Naive thymus-derived CD4-positive, alpha-beta T cell (primary cell): ENCODE measurements around the gene MTMR2. TPM values are rescaled to one million over a fixed set of nuclear protein-coding genes. Genes with fewer than 3 reads are reported as not detected.
"Not testable (repeated sequence)": the region's sequence is repeated elsewhere in the genome, so short reads cannot be mapped to it uniquely, and the experiment has no call there.

Experiments
- ATAC-seq: fragments of 150-1000 bp; cut with Tn5 transposase; 2 replicates; pipeline ENCODE4 v1.10.0; 2021; ENCODE audit warnings: mild to moderate bottlenecking, moderate library complexity
- CTCF ChIA-PET: fragments of 350-600 bp; sonication (Branson Sonifier 250); formaldehyde crosslinking; loops from one replicate; lab custom pipeline; 2021; ENCODE audit warnings: antibody characterized with exemption; lab: Charles Lee
- POLR2A ChIA-PET: fragments of 350-600 bp; sonication (Branson Sonifier 250); formaldehyde crosslinking; loops from one replicate; lab custom pipeline; 2021; ENCODE audit warnings: antibody characterized with exemption, inconsistent platforms; lab: Charles Lee
- DNase-seq, 9 donors: peaks; one replicate each; pipeline versions ENCODE4 v3.0.0 to v3.0.0-alpha.2; 2020 to 2022; ENCODE audit warnings: mixed read lengths in 1 of 9
- H3K27ac ChIP-seq: one replicate; pipeline ENCODE4 v1.7.0; 2013; ENCODE audit warnings: mild to moderate bottlenecking, low read depth, low read length, moderate library complexity
- H3K27me3 ChIP-seq, 2 donors: one replicate each; pipeline ENCODE4 v1.7.0; 2013; ENCODE audit warnings: low read length in 2 of 2, mild to moderate bottlenecking in 2 of 2, moderate library complexity in 2 of 2; ENCODE audit not compliant: control insufficient read depth in 2 of 2, insufficient read depth in 2 of 2
- H3K36me3 ChIP-seq, 3 experiments: 1 replicate in 2 of 3; 2 replicates in 1 of 3; pipeline ENCODE4 v1.7.0; 2013; ENCODE audit warnings: low read length in 3 of 3, mild to moderate bottlenecking in 3 of 3, moderate library complexity in 1 of 3; ENCODE audit not compliant: insufficient read depth in 3 of 3, control insufficient read depth in 2 of 3
- H3K4me1 ChIP-seq, 2 donors: one replicate each; pipeline ENCODE4 v1.7.0; 2013; ENCODE audit warnings: low read length in 2 of 2, mild to moderate bottlenecking in 2 of 2, moderate library complexity in 1 of 2; ENCODE audit not compliant: control insufficient read depth in 2 of 2, insufficient read depth in 2 of 2
- H3K4me3 ChIP-seq: 2 replicates; pipeline ENCODE4 v1.7.0; 2013; ENCODE audit warnings: mild to moderate bottlenecking, low read length
- H3K9me3 ChIP-seq, 3 experiments: 1 replicate in 2 of 3; 2 replicates in 1 of 3; pipeline ENCODE4 v1.7.0; 2013; ENCODE audit warnings: low read length in 3 of 3; ENCODE audit not compliant: control insufficient read depth in 2 of 3
- H3K27ac Mint-ChIP-seq, 9 donors: one replicate each; pipeline ENCODE4 v1.8.0; 2020 to 2022; ENCODE audit warnings: mixed read lengths in 9 of 9, mild to moderate bottlenecking in 8 of 9, moderate library complexity in 5 of 9, inconsistent platforms in 2 of 9
- H3K27me3 Mint-ChIP-seq, 5 donors: one replicate each; pipeline ENCODE4 v1.8.0; 2021 to 2022; ENCODE audit warnings: mixed read lengths in 5 of 5, mild to moderate bottlenecking in 1 of 5
- H3K36me3 Mint-ChIP-seq, 5 donors: one replicate each; pipeline ENCODE4 v1.8.0; 2020 to 2022; ENCODE audit warnings: mixed read lengths in 5 of 5, mild to moderate bottlenecking in 3 of 5, inconsistent platforms in 1 of 5
- H3K4me1 Mint-ChIP-seq, 7 donors: one replicate each; pipeline ENCODE4 v1.8.0; 2020 to 2022; ENCODE audit warnings: mixed read lengths in 7 of 7, mild to moderate bottlenecking in 3 of 7, inconsistent platforms in 1 of 7
- H3K4me3 Mint-ChIP-seq, 10 donors: one replicate each; pipeline ENCODE4 v1.8.0; 2020 to 2022; ENCODE audit warnings: mild to moderate bottlenecking in 10 of 10, mixed read lengths in 10 of 10, moderate library complexity in 6 of 10, inconsistent platforms in 2 of 10
- H3K9me3 Mint-ChIP-seq, 11 donors: one replicate each; pipeline ENCODE4 v1.8.0; 2020 to 2022; ENCODE audit warnings: mixed read lengths in 11 of 11, mild to moderate bottlenecking in 4 of 11, inconsistent platforms in 1 of 11, moderate library complexity in 1 of 11
- intact Hi-C, 2 donors: fragments of 100-400 bp; cut with micrococcal nuclease; formaldehyde crosslinking; loops; one replicate each; pipeline ENCODE4 v1.15.1; 2023
- polyA plus RNA-seq, 2 donors: library from polyadenylated mRNA; unstranded; fragments of 300-500 nt; fragmentation: Illumina TruSeq; gene quantifications; one replicate each; pipeline ENCODE4 v1.2.3, GENCODE V29; 2021
- total RNA-seq, 6 experiments: library from RNA in 5 of 6; stranded (reverse) in 5 of 6; gene quantifications; 1 replicate in 5 of 6; 2 replicates in 1 of 6; pipeline ENCODE4 v1.2.3 and lab custom pipeline; 2021 to 2026

Gene MTMR2
- total and polyA plus RNA-seq, 7 experiments from 2014 or later = 5.9 to 20.8 (median 9.3) TPM

DNA sequence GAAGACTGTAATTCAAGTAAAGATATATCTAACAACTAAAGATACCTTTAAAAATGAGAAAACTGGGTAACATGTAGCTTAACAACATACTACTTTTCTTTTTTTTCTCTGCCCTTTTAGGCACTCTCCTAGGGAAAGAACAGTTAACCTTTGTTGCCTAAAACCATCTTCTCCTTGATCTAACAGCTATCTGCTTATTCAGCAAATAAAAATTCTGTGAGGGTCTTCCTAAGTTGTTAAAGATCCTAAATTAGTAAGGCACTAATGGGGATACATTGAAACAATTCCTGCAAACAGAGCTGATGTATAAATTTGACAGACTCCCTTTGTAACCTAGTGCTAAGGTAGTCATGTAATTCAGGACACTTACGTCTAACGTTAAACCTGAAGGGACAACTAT is 39.1 kb downstream of the MTMR2 start:
- Histone ChIP-seq H3K27ac (no peak overlapping the region), H3K4me1 (no peaks in the 10 kb centered on the region), H3K27me3 (no peaks in the 10 kb centered on the region), H3K9me3 (no peaks in the 10 kb centered on the region), H3K4me3 (no peak overlapping the region), H3K36me3 (no peaks in the 10 kb centered on the region)
- H3K4me1 Mint-ChIP-seq = peaks cover 0 to 6% (median 4%) of the 10 kb centered on the region in 7 donors
- DNase-seq (no peak), ATAC-seq (no peak)
- no peaks in the 10 kb centered on the region for H3K27me3 Mint-ChIP-seq
- intact Hi-C loops = no loop called here
- no peak overlapping the region for H3K27ac Mint-ChIP-seq
- H3K9me3 Mint-ChIP-seq = no peaks in the 10 kb centered on the region
- CTCF ChIA-PET = no interaction called here
- H3K4me3 Mint-ChIP-seq = no peak overlapping the region
- peaks cover 0 to 34% (median 8%) of the 10 kb centered on the region in 5 donors for H3K36me3 Mint-ChIP-seq
- POLR2A ChIA-PET = no interaction called here

GRCh38 chr11:95884376-95884775 is 39.5 kb downstream of the MTMR2 start:
- H3K36me3 Mint-ChIP-seq = peaks cover 0 to 37% (median 8%) of the 10 kb centered on the region in 5 donors
- no peak overlapping the region for H3K27ac Mint-ChIP-seq
- H3K9me3 ChIP-seq = no peaks in the 10 kb centered on the region
- H3K36me3 ChIP-seq = no peaks in the 10 kb centered on the region
- H3K27me3 Mint-ChIP-seq = no peaks in the 10 kb centered on the region
- H3K4me3 ChIP-seq = no peak overlapping the region
- intact Hi-C loops = no loop called here
- peaks cover 0 to 6% (median 5%) of the 10 kb centered on the region in 7 donors for H3K4me1 Mint-ChIP-seq
- no peak for DNase-seq
- CTCF ChIA-PET = no interaction called here
- POLR2A ChIA-PET = interaction anchor here (0.6 kb wide), 1 partner anchor 502 kb away, joined by 3 read pairs; no protein-coding TSS in a partner anchor
- no peak overlapping the region for H3K4me3 Mint-ChIP-seq
- no peak overlapping the region for H3K27ac ChIP-seq
- H3K27me3 ChIP-seq = no peaks in the 10 kb centered on the region
- no peak for ATAC-seq
- H3K9me3 Mint-ChIP-seq = no peaks in the 10 kb centered on the region
- no peaks in the 10 kb centered on the region for H3K4me1 ChIP-seq

DNA sequence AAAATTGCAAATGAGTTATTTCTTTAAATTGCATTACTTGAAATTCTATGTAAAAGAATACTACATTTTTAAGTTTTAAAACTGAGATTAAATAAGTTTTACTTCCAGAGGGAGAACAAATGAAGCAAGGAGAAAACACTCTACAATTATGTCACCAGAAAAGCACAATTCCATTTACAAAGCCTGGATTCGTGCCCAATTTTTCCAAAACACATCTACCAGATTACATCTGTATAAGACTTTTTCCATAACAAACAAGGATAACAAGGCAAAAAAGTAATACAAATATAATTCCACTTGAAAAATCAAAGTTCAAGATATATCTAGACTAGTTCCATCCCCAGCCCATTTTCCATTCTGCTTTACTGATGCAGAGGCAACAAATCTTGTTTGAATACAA is 40.5 kb downstream of the MTMR2 start:
- intact Hi-C loops = no loop called here
- ATAC-seq = no peak
- no peak for DNase-seq
- no peaks in the 10 kb centered on the region for H3K9me3 ChIP-seq
- Mint-ChIP-seq H3K27ac (no peak overlapping the region), H3K27me3 (no peaks in the 10 kb centered on the region), H3K36me3 (peaks cover 0 to 40% (median 12%) of the 10 kb centered on the region in 5 donors), H3K4me3 (no peak overlapping the region), H3K4me1 (peaks cover 0 to 2% (median 0%) of the 10 kb centered on the region in 7 donors), H3K9me3 (no peaks in the 10 kb centered on the region)
- ChIA-PET POLR2A (interaction anchor here (0.5 kb wide), 1 partner anchor 381 kb away, joined by 3 read pairs; no protein-coding TSS in a partner anchor), CTCF (no interaction called here)
- H3K4me1 ChIP-seq = no peaks in the 10 kb centered on the region
- no peak overlapping the region for H3K27ac ChIP-seq
- H3K4me3 ChIP-seq = no peak overlapping the region
- no peaks in the 10 kb centered on the region for H3K36me3 ChIP-seq
- H3K27me3 ChIP-seq = no peaks in the 10 kb centered on the region

- peaks cover 0 to 3% (median 0%) of the 10 kb centered on the region in 7 donors for H3K4me1 Mint-ChIP-seq
- no peak overlapping the region for H3K4me3 Mint-ChIP-seq
- peaks cover 7 to 27% (median 26%) of the 10 kb centered on the region in 5 donors for H3K36me3 Mint-ChIP-seq
- Histone ChIP-seq H3K27me3 (no peaks in the 10 kb centered on the region), H3K27ac (no peak overlapping the region), H3K4me3 (no peak overlapping the region), H3K36me3 (no peaks in the 10 kb centered on the region), H3K9me3 (no peaks in the 10 kb centered on the region), H3K4me1 (no peaks in the 10 kb centered on the region)
- H3K27me3 Mint-ChIP-seq = no peaks in the 10 kb centered on the region
- intact Hi-C loops = no loop called here
- ATAC-seq (no peak), DNase-seq (no peak)
- ChIA-PET CTCF (no interaction called here), POLR2A (no interaction called here)
- H3K9me3 Mint-ChIP-seq = peaks cover 0 to 6% (median 3%) of the 10 kb centered on the region in 11 donors
- no peak overlapping the region for H3K27ac Mint-ChIP-seq
These were observed 46.6 kb downstream of the MTMR2 start for GRCh38 chr11:95877291-95877690.

- H3K9me3 Mint-ChIP-seq, POLR2A ChIA-PET, CTCF ChIA-PET, DNase-seq, H3K4me3 Mint-ChIP-seq, H3K4me3 ChIP-seq, H3K36me3 ChIP-seq, intact Hi-C loops, ATAC-seq, H3K9me3 ChIP-seq, H3K27ac ChIP-seq, H3K4me1 Mint-ChIP-seq, H3K27me3 Mint-ChIP-seq, H3K4me1 ChIP-seq, H3K27me3 ChIP-seq, H3K27ac Mint-ChIP-seq: not testable (repeated sequence)
- peaks cover 0 to 16% (median 8%) of the 10 kb centered on the region in 5 donors for H3K36me3 Mint-ChIP-seq
These were observed 53.0 kb downstream of the MTMR2 start for GRCh38 chr11:95870877-95871276.

DNA sequence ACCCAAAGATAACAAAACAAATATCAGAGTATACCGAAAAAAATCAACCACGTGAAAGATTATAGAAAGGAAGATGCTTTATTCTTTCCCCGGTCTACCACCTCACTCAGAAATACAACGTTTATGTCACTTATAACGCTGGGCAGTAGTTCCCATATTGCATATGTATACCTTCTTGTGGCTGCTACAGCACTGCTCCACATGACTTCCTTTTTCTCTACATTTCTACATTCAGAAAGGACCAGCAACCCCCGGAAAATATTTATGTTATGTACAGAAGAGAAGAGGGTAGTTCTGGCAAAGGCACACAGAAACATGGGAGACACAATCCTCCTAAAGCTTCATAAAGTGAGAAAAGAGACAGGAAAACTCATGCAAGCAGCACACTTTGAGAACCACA is 56.8 kb downstream of the MTMR2 start:
- Mint-ChIP-seq H3K4me3 (no peak overlapping the region), H3K27me3 (no peaks in the 10 kb centered on the region), H3K4me1 (no peaks in the 10 kb centered on the region), H3K36me3 (peaks cover 0 to 34% (median 12%) of the 10 kb centered on the region in 5 donors), H3K9me3 (peaks cover 0 to 5% (median 0%) of the 10 kb centered on the region in 11 donors), H3K27ac (no peak overlapping the region)
- intact Hi-C loops = no loop called here
- no peak for DNase-seq
- Histone ChIP-seq H3K27me3 (no peaks in the 10 kb centered on the region), H3K4me1 (no peaks in the 10 kb centered on the region), H3K9me3 (no peaks in the 10 kb centered on the region), H3K27ac (no peak overlapping the region), H3K36me3 (no peaks in the 10 kb centered on the region), H3K4me3 (no peak overlapping the region)
- POLR2A ChIA-PET = no interaction called here
- CTCF ChIA-PET = no interaction called here
- no peak for ATAC-seq

DNA sequence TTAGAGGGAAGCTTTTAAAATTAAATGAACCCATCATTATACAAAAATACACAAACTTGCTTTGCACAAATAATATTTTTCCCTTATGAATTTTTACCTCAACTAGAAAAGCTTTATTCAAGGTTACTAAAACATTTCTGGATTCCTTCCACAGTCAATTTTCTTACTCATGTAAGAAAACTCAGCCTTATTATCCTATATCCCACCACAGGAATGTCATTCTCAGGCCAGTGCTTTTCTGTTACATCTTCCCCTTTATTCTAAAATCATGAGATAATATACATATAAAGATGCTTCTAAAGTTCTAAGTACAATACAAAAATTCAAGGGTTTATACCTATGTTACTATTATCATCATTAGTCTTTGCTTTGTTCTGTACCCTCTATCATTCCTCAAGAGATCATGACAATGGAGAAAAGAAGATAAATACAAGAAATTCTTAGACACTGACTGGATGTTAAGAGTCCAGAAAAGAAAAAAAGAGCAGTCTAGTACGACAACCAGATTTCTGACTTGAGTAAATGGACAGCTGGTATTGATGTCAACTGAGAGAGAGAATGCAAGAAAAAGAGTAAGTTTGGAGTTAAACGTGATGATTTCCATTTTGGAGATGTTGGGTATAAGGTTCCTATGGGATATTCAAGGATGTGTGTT is 60.3 kb downstream of the MTMR2 start:
- Histone ChIP-seq H3K4me3 (no peak overlapping the region), H3K36me3 (no peaks in the 10 kb centered on the region), H3K27ac (no peak overlapping the region), H3K9me3 (no peaks in the 10 kb centered on the region), H3K4me1 (no peaks in the 10 kb centered on the region), H3K27me3 (no peaks in the 10 kb centered on the region)
- no peaks in the 10 kb centered on the region for H3K4me1 Mint-ChIP-seq
- no peak overlapping the region for H3K4me3 Mint-ChIP-seq
- ATAC-seq (no peak), DNase-seq (no peak)
- ChIA-PET CTCF (interaction anchor here (0.7 kb wide), 1 partner anchor 9 kb away, joined by 4 read pairs; no protein-coding TSS in a partner anchor), POLR2A (no interaction called here)
- H3K9me3 Mint-ChIP-seq = peaks cover 0 to 2% (median 0%) of the 10 kb centered on the region in 11 donors
- H3K27ac Mint-ChIP-seq = no peak overlapping the region
- no peaks in the 10 kb centered on the region for H3K27me3 Mint-ChIP-seq
- H3K36me3 Mint-ChIP-seq = peaks cover 0 to 46% (median 10%) of the 10 kb centered on the region in 5 donors
- intact Hi-C loops = no loop called here
